H1 (cell line): ENCODE results near the gene ZNF837. TPM values are rescaled to one million over a fixed set of nuclear protein-coding genes. Genes with fewer than 3 reads are reported as not detected.

Experiments
- HDAC6 ChIP-seq: IDR thresholded peaks from one replicate; pipeline ENCODE4 v1.7.1; 2012; ENCODE audit warnings: low read depth, mild to moderate bottlenecking, inconsistent platforms, low read length, moderate library complexity
- SIN3A ChIP-seq, 2 experiments: IDR thresholded peaks in 1 of 2; conservative IDR thresholded peaks in 1 of 2; 2 replicates each; pipeline ENCODE4 v1.6.1; 2011 to 2012; ENCODE audit warnings: low read length in 2 of 2, improper control_type of control experiment in 1 of 2, low read depth in 1 of 2, mild to moderate bottlenecking in 1 of 2
- SP2 ChIP-seq: IDR thresholded peaks from 2 replicates; pipeline ENCODE4 v1.6.1; 2012; ENCODE audit warnings: mild to moderate bottlenecking, low read length, inconsistent platforms
- polyA plus RNA-seq, 7 experiments: library from polyadenylated mRNA; depleted of rRNA in 3 of 7; stranded (reverse) in 5 of 7; unstranded in 2 of 7; fragments of >200 nt in 5 of 7; fragments of 200-250 nt in 2 of 7; gene quantifications; 1 replicate in 5 of 7; 2 replicates in 1 of 7; 4 replicates in 1 of 7; pipeline versions ENCODE4 v1.2.1 to v1.2.3, GENCODE V29; 2011 to 2013; ENCODE audit warnings: missing spikeins in 2 of 7, mixed read lengths in 2 of 7
- total RNA-seq: library from RNA; stranded (reverse); fragmentation: NEBNext Ultra II Directional; extraction: Animal tissue kit (Norgen Biotek cat#: 25700); gene quantifications from 2 replicates; pipeline ENCODE4 v1.2.1, GENCODE V29; 2021

The ZNF837 gene
- total and polyA plus RNA-seq, 2 of the 8 experiments (the other 6 are each of a cell fraction or from before 2014, with no cell fraction given): 1.9 to 3.3 TPM

- peak; percentile 82 to 90; a peak in 3 of 4 replicates for TF ChIP-seq SIN3A (conservative IDR thresholded peaks at IDR 0.05 in 1 of 2, IDR thresholded peaks at IDR 0.05 in 1 of 2; ENCODE audit: low read depth in 1 of 2, low read length in 2 of 2)
- TF ChIP-seq SP2: no peak
- TF ChIP-seq HDAC6: no peak
Measured at GRCh38 chr19:58408152-58409009, 27.6 kb upstream of the ZNF837 start, which contains the start of gene ZNF584 (continued).
